Fibroblast of lung (primary cell): Measurements from ENCODE around the gene ENO1. TPM values are rescaled to one million over a fixed set of nuclear protein-coding genes. Genes with fewer than 3 reads are reported as not detected.

Experiments
- DNase-seq, 2 donors: peaks; one replicate each; pipeline versions ENCODE4 v3.0.0 to v3.0.0-alpha.2; 2010; ENCODE audit warnings: low read depth in 2 of 2
- H2AFZ ChIP-seq: 2 replicates; pipeline ENCODE4 v1.5.1; 2012; ENCODE audit warnings: low read length, control low read depth, inconsistent platforms
- H3K27ac ChIP-seq: 2 replicates; pipeline ENCODE4 v1.5.1; 2011; ENCODE audit warnings: low read length, control low read depth; ENCODE audit not compliant: insufficient read depth
- H3K27me3 ChIP-seq: 2 replicates; pipeline ENCODE4 v1.5.1; 2011; ENCODE audit warnings: mild to moderate bottlenecking, low read length; ENCODE audit not compliant: control insufficient read depth, insufficient read depth
- H3K36me3 ChIP-seq: 2 replicates; pipeline ENCODE4 v1.5.1; 2011; ENCODE audit warnings: low read length; ENCODE audit not compliant: control insufficient read depth, insufficient read depth
- H3K4me1 ChIP-seq: 2 replicates; pipeline ENCODE4 v1.5.1; 2011; ENCODE audit warnings: low read length; ENCODE audit not compliant: control insufficient read depth, insufficient read depth; ENCODE audit errors: extremely low read depth
- H3K4me2 ChIP-seq: 2 replicates; pipeline ENCODE4 v1.5.1; 2011; ENCODE audit warnings: low read length, control low read depth; ENCODE audit not compliant: insufficient read depth; ENCODE audit errors: extremely low read depth
- H3K4me3 ChIP-seq, 4 experiments: fragments of 200-600 bp in 1 of 4; sonication (generic) in 1 of 4; replicated peaks in 1 of 4; 2 replicates each; pipeline ENCODE4 v1.5.1; 2011 to 2016; ENCODE audit warnings: low read length in 4 of 4, low read depth in 3 of 4, mild to moderate bottlenecking in 3 of 4, control low read depth in 2 of 4, inconsistent platforms in 1 of 4, mixed read lengths in 1 of 4; ENCODE audit not compliant: insufficient read depth in 1 of 4; ENCODE audit errors: control extremely low read depth in 1 of 4
- H3K79me2 ChIP-seq: 2 replicates; pipeline ENCODE4 v1.5.1; 2012; ENCODE audit warnings: mild to moderate bottlenecking, low read length, inconsistent platforms; ENCODE audit not compliant: control insufficient read depth, insufficient read depth
- H3K9ac ChIP-seq: 2 replicates; pipeline ENCODE4 v1.5.1; 2011; ENCODE audit warnings: mild to moderate bottlenecking, low read length, control low read depth; ENCODE audit not compliant: insufficient read depth
- H3K9me3 ChIP-seq: 2 replicates; pipeline ENCODE4 v1.5.1; 2012; ENCODE audit warnings: low read depth, low read length; ENCODE audit not compliant: control insufficient read depth, insufficient read depth
- H4K20me1 ChIP-seq: 2 replicates; pipeline ENCODE4 v1.5.1; 2011; ENCODE audit warnings: low read length; ENCODE audit not compliant: control insufficient read depth, insufficient read depth; ENCODE audit errors: extremely low read depth
- EZH2 ChIP-seq: IDR thresholded peaks from 2 replicates; pipeline ENCODE4 v1.5.1; 2012; ENCODE audit warnings: low read length, control low read depth, mild to moderate bottlenecking; ENCODE audit errors: missing control alignments
- polyA plus RNA-seq, 2 donors: library from polyadenylated mRNA; depleted of rRNA in 1 of 2; stranded (reverse) in 1 of 2; unstranded in 1 of 2; fragments of >200 nt; gene quantifications; 2 replicates each; pipeline ENCODE4 v1.2.1, GENCODE V29; 2011 to 2012; ENCODE audit warnings: missing spikeins in 1 of 2
- total RNA-seq: library from RNA; depleted of rRNA; stranded (reverse); fragments of >200 nt; gene quantifications from 2 replicates; pipeline ENCODE4 v1.2.1, GENCODE V29; 2014
- TF ChIP-seq, protein P1 (sequence below), 2 donors: IDR thresholded peaks in 1 of 2; conservative IDR thresholded peaks in 1 of 2; 1 replicate in 1 of 2; 2 replicates in 1 of 2; pipeline ENCODE4 v1.5.1; 2011 to 2012; ENCODE audit warnings: low read length in 2 of 2, control low read depth in 1 of 2, inconsistent platforms in 1 of 2, low read depth in 1 of 2, mild to moderate bottlenecking in 1 of 2

ENO1 gene
- total and polyA plus RNA-seq, 2 donors (not counting 1 experiment from before 2014, with no cell fraction given): 963 to 1,177 TPM

DNA sequence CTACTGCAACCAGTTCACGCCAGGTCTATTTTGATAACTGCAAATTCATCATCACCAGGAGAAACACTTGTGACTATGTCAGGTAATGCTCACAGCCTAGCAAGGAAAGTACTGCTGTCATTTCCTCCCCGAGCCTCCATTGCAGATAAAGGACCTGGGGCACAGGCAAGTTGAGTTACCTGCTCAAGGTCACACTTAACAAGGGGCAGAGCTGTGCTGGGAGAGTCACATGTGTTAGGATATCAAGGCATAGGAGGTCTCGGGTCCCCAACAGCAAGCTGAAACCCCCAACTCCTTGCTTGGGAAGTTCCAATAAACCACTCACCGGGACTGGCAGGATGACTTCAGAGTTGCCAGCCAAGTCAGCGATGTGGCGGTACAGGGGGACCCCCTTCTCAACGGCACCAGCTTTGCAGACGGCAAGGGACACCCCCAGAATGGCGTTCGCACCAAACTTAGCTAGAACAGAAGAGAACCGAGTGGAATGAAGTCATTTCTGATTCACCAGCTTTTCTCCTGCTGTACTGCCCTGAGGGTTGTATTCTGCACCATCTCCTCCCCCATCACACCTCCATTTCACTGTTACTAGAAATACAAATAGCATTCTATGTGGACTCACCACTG, 11.6 kb downstream of the ENO1 start:
- no peaks in the 10 kb centered on the region for H4K20me1 ChIP-seq

GRCh38 chr1:8866173-8866791, 12.2 kb downstream of the ENO1 start:
- H3K79me2 ChIP-seq: peaks cover 42% of the 10 kb centered on the region
- H3K9me3 ChIP-seq: no peaks in the 10 kb centered on the region
- H3K4me2 ChIP-seq: no peak overlapping the region
- H3K9ac ChIP-seq: no peak overlapping the region
- H3K4me3 ChIP-seq: no peak overlapping the region
- no peak for TF ChIP-seq EZH2
- TF ChIP-seq, protein P1, sequence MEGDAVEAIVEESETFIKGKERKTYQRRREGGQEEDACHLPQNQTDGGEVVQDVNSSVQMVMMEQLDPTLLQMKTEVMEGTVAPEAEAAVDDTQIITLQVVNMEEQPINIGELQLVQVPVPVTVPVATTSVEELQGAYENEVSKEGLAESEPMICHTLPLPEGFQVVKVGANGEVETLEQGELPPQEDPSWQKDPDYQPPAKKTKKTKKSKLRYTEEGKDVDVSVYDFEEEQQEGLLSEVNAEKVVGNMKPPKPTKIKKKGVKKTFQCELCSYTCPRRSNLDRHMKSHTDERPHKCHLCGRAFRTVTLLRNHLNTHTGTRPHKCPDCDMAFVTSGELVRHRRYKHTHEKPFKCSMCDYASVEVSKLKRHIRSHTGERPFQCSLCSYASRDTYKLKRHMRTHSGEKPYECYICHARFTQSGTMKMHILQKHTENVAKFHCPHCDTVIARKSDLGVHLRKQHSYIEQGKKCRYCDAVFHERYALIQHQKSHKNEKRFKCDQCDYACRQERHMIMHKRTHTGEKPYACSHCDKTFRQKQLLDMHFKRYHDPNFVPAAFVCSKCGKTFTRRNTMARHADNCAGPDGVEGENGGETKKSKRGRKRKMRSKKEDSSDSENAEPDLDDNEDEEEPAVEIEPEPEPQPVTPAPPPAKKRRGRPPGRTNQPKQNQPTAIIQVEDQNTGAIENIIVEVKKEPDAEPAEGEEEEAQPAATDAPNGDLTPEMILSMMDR (conservative IDR thresholded peaks at IDR 0.05 in 1 of 2, IDR thresholded peaks at IDR 0.05 in 1 of 2; ENCODE audit: low read depth in 1 of 2, low read length in 2 of 2): no peak
- DNase-seq: no peak
- no peaks in the 10 kb centered on the region for H3K27me3 ChIP-seq
- no peak overlapping the region for H2AFZ ChIP-seq
- H3K27ac ChIP-seq: no peak overlapping the region
- no peaks in the 10 kb centered on the region for H4K20me1 ChIP-seq
- peaks cover under 1% of the 10 kb centered on the region for H3K4me1 ChIP-seq
- peaks cover 57% of the 10 kb centered on the region for H3K36me3 ChIP-seq

More for the DNA sequence above, 11.6 kb downstream of the ENO1 start:
- Histone ChIP-seq H3K27ac (no peak overlapping the region), H3K9ac (no peak overlapping the region), H3K79me2 (peaks cover 48% of the 10 kb centered on the region), H3K4me3 (no peak overlapping the region), H3K4me2 (no peak overlapping the region), H3K27me3 (no peaks in the 10 kb centered on the region), H2AFZ (no peak overlapping the region), H3K36me3 (peaks cover 60% of the 10 kb centered on the region), H3K4me1 (peaks cover 7% of the 10 kb centered on the region), H3K9me3 (no peaks in the 10 kb centered on the region)
- no peak for DNase-seq
- no peak for TF ChIP-seq EZH2
- TF ChIP-seq, protein P1 (conservative IDR thresholded peaks at IDR 0.05 in 1 of 2, IDR thresholded peaks at IDR 0.05 in 1 of 2; ENCODE audit: low read depth in 1 of 2, low read length in 2 of 2): no peak

- Histone ChIP-seq H3K27me3 (no peaks in the 10 kb centered on the region), H3K27ac (no peak overlapping the region), H3K9me3 (no peaks in the 10 kb centered on the region), H2AFZ (no peak overlapping the region), H3K36me3 (peaks cover 61% of the 10 kb centered on the region), H3K79me2 (peaks cover 29% of the 10 kb centered on the region), H3K4me2 (no peak overlapping the region), H3K9ac (no peak overlapping the region), H3K4me1 (no peaks in the 10 kb centered on the region), H4K20me1 (no peaks in the 10 kb centered on the region), H3K4me3 (no peak overlapping the region)
- no peak for DNase-seq
- TF ChIP-seq, protein P1 (conservative IDR thresholded peaks at IDR 0.05 in 1 of 2, IDR thresholded peaks at IDR 0.05 in 1 of 2; ENCODE audit: low read depth in 1 of 2, low read length in 2 of 2): no peak
- no peak for TF ChIP-seq EZH2
These were observed 13.7 kb downstream of the ENO1 start for GRCh38 chr1:8864713-8865344.
